ENCODE measurements around the gene MADD.

DNA sequence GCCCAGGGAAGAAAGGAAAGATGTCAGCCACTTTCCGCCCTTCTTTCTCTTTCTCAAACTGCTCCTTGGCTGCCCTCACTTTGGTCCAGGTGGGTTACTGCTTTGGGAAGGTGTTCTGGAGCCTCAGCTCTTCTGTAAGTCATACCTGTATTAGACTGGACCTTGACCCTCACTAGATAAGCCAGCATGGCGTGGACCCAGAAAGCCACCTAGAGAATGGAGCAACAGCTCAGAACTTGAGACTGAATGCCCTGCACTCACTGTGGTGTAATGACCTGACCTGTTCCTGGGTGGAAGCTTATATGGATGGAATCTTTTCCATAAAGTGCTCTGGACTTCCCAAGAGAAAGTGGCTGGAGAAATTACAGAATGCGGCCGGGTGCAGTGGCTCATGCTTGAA lies 36.9 kb upstream of the MADD start:
- TF ChIP-seq, protein P1, sequence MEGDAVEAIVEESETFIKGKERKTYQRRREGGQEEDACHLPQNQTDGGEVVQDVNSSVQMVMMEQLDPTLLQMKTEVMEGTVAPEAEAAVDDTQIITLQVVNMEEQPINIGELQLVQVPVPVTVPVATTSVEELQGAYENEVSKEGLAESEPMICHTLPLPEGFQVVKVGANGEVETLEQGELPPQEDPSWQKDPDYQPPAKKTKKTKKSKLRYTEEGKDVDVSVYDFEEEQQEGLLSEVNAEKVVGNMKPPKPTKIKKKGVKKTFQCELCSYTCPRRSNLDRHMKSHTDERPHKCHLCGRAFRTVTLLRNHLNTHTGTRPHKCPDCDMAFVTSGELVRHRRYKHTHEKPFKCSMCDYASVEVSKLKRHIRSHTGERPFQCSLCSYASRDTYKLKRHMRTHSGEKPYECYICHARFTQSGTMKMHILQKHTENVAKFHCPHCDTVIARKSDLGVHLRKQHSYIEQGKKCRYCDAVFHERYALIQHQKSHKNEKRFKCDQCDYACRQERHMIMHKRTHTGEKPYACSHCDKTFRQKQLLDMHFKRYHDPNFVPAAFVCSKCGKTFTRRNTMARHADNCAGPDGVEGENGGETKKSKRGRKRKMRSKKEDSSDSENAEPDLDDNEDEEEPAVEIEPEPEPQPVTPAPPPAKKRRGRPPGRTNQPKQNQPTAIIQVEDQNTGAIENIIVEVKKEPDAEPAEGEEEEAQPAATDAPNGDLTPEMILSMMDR (IDR thresholded peaks at IDR 0.05) = no peak
- no peak for TF ChIP-seq POLR2A (IDR thresholded peaks at IDR 0.05)

Data from thyroid gland (tissue), 4 donors.